Dendritic cell treated with granulocyte-macrophage colony-stimulating factor and Interleukin-4, amounts not matched to agents 40 ng/mL and 50 ng/mL, for 4 days (primary cell): Measurements from ENCODE around the gene MFNG.

Experiments
- H3K27ac Mint-ChIP-seq: one replicate; pipeline ENCODE4 v1.8.0; 2022; ENCODE audit warnings: mild to moderate bottlenecking, mixed read lengths
- H3K27me3 Mint-ChIP-seq: one replicate; pipeline ENCODE4 v1.8.0; 2022; ENCODE audit warnings: mild to moderate bottlenecking, mixed read lengths
- H3K36me3 Mint-ChIP-seq: one replicate; pipeline ENCODE4 v1.8.0; 2022; ENCODE audit warnings: low read depth, mixed read lengths
- H3K4me1 Mint-ChIP-seq: one replicate; pipeline ENCODE4 v1.8.0; 2022; ENCODE audit warnings: low read depth, mixed read lengths
- H3K4me3 Mint-ChIP-seq: one replicate; pipeline ENCODE4 v1.8.0; 2022; ENCODE audit warnings: mild to moderate bottlenecking, moderate library complexity, mixed read lengths
- H3K9me3 Mint-ChIP-seq: one replicate; pipeline ENCODE4 v1.8.0; 2022; ENCODE audit warnings: mixed read lengths
- intact Hi-C: fragments of 100-400 bp; cut with micrococcal nuclease; formaldehyde crosslinking; loops from one replicate; pipeline ENCODE4 v1.15.0; 2022

The MFNG gene

DNA sequence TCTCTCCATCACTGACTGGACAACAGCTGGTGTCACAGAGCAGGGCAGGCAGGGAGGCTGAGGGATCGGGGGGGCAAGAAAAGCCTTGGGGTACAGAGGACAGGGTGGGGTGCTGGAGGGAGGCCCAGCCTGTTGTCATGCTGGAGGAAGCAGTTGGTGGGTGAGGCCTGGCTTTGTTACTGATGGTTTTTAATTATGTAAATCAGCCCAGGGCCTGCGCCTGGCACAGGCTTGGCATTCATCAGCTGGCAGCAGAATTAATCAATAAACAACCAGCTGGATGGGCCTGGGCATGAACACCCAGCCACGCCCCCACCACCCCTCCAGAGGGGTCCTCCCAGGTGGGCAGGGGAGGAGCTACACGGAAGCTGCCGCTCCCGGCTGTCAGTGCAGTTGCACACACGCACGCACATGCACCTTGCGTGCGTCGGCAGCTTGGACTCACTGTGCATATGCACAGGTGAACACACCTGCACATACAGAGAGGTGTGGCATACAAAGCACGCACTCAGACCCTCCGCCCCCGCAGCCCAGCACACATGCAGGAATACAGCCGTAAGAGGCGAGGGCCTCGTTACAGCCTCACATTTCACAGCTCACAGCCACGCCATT is 37.6 kb downstream of the MFNG start:
- H3K27me3 Mint-ChIP-seq, result peaks cover 47% of the 10 kb centered on the region
- H3K27ac Mint-ChIP-seq, result no peak overlapping the region
- H3K4me1 Mint-ChIP-seq, result peaks cover 9% of the 10 kb centered on the region
- intact Hi-C loops, result no loop called here
- H3K36me3 Mint-ChIP-seq, result no peaks in the 10 kb centered on the region
- H3K4me3 Mint-ChIP-seq, result no peak overlapping the region
- H3K9me3 Mint-ChIP-seq, result no peaks in the 10 kb centered on the region

DNA sequence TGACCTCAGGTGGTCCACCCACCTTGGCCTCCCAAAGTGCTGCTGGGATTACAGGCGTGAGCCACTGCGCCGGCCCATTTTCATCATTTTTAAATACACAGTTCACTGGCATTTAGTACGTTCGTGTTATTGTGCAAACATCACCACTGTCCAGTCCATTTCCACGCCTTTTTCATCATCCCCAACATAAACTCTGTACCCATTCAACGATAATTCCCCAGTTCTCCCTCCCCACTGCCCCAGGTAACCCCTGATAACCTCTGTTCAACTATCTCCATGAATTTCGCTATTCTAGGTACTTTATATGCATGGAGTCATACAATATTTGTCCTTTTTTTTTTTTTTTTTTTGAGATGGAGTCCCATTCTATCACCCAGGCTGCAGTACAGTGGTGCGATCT is 40.7 kb downstream of the MFNG start:
- Mint-ChIP-seq H3K4me3 (no peak overlapping the region), H3K27ac (no peak overlapping the region), H3K27me3 (peaks cover 52% of the 10 kb centered on the region), H3K36me3 (no peaks in the 10 kb centered on the region), H3K9me3 (peaks cover 11% of the 10 kb centered on the region), H3K4me1 (peaks cover 20% of the 10 kb centered on the region)
- intact Hi-C loops, result no loop called here

DNA sequence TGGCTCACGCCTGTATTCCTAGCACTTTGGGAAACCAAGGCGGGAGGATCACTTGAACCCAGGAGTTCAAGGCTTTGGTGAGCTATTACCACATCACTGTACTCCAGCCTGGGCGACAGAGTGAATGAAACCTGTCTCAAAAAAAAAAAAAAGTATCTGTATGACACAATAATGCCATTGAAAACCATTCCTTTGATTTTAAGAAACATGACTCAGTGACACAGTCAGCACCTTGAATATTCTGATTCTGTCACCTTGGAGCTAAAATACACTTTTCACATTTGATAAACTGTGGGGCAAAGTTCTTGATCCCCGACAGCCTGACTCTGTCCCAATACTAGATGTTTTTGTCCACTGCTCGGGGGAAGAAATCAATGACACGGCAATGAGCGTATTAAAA is 42.2 kb downstream of the MFNG start:
- Mint-ChIP-seq H3K27ac (no peak overlapping the region), H3K9me3 (peaks cover 13% of the 10 kb centered on the region), H3K36me3 (no peaks in the 10 kb centered on the region), H3K4me1 (peaks cover 11% of the 10 kb centered on the region), H3K27me3 (peaks cover 53% of the 10 kb centered on the region), H3K4me3 (no peak overlapping the region)
- intact Hi-C loops, result no loop called here

DNA sequence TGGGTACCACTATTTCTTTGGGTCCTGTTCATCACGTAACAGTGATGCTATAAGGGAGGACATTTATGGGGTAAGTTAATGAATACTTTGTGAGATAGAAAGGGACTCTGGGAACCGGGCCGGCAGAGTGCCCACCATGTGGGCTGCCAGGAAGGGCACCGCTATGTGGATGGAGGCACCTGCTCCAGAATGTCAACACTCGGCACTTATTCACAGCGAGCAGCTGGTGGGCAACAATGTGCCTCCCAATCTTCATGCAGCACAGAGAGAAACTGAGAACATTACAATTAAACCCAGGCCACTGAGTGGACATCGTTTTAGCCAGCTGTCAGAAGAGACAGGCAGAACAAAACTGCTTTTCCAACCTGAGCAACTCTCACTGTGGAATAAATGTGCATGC is 43.1 kb downstream of the MFNG start:
- no peak overlapping the region for H3K4me3 Mint-ChIP-seq
- peaks cover 55% of the 10 kb centered on the region for H3K27me3 Mint-ChIP-seq
- peaks cover 13% of the 10 kb centered on the region for H3K9me3 Mint-ChIP-seq
- H3K27ac Mint-ChIP-seq, result no peak overlapping the region
- intact Hi-C loops, result no loop called here
- H3K36me3 Mint-ChIP-seq, result no peaks in the 10 kb centered on the region
- H3K4me1 Mint-ChIP-seq, result peaks cover 11% of the 10 kb centered on the region

DNA sequence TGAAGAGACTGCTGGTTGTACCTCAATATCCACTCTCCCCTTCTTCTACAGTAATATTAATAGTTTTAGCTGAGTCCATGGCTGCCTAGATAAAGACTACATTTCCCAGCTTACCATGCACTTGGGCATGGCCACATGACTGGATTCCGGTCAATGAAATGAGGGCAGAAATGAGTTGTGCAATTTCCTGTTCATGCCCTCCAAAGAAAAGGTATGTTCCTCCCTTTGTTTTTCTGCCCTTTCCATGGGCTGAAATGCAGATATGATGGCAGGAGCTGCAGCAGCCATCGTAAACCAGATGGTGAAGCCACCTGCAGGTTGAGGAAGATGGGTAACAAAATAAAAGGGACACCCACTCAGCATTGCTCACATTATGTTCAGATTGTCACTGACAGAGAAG is 43.6 kb downstream of the MFNG start:
- Mint-ChIP-seq H3K27me3 (peaks cover 53% of the 10 kb centered on the region), H3K27ac (no peak overlapping the region), H3K4me3 (no peak overlapping the region), H3K9me3 (peaks cover 13% of the 10 kb centered on the region), H3K4me1 (peaks cover 11% of the 10 kb centered on the region), H3K36me3 (no peaks in the 10 kb centered on the region)
- intact Hi-C loops, result no loop called here

DNA sequence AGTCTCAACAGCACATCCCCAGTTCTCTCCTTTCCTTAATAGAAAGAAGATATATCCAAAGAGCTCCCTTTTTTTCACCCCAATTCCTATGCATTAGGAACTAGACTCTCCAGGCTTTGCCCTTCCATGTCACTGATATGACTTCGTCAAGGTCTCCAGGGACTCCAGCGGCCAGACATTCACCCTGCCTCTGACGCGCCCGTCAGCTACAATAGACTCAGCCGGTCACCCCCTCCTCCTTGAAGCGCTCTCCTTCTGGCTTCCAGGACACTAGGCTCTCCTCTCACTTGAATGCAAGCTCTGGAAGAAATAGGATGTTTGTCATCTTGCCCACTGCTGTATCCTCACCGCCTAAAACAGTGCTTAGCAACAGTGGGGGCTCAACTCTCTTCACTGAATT is 44.0 kb downstream of the MFNG start:
- peaks cover 13% of the 10 kb centered on the region for H3K9me3 Mint-ChIP-seq
- no peaks in the 10 kb centered on the region for H3K36me3 Mint-ChIP-seq
- no peak overlapping the region for H3K4me3 Mint-ChIP-seq
- intact Hi-C loops, result no loop called here
- H3K27me3 Mint-ChIP-seq, result peaks cover 53% of the 10 kb centered on the region
- H3K4me1 Mint-ChIP-seq, result peaks cover 15% of the 10 kb centered on the region
- H3K27ac Mint-ChIP-seq, result no peak overlapping the region

DNA sequence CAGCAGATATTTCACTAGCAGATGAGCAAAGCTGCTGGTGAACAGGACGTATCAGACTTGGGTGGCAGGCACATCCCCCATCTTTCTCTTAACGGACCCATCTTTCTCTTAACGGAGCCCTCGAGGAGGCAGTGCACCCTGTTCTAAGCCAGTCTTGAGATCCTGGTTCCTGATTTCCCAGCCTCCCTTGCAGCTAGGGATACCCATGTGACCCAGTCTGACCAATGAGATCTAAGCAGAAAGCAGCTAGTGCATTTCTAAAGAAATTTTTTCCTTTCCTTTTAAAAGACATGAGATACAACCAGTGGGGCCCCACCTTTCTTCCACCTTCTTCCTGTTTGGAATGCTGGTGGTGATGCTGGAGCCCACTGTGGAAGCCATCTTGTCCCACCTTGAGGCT is 45.3 kb downstream of the MFNG start:
- Mint-ChIP-seq H3K36me3 (no peaks in the 10 kb centered on the region), H3K27ac (no peak overlapping the region), H3K4me3 (no peak overlapping the region), H3K4me1 (peaks cover 16% of the 10 kb centered on the region), H3K9me3 (peaks cover 13% of the 10 kb centered on the region), H3K27me3 (peaks cover 49% of the 10 kb centered on the region)
- intact Hi-C loops, result no loop called here

DNA sequence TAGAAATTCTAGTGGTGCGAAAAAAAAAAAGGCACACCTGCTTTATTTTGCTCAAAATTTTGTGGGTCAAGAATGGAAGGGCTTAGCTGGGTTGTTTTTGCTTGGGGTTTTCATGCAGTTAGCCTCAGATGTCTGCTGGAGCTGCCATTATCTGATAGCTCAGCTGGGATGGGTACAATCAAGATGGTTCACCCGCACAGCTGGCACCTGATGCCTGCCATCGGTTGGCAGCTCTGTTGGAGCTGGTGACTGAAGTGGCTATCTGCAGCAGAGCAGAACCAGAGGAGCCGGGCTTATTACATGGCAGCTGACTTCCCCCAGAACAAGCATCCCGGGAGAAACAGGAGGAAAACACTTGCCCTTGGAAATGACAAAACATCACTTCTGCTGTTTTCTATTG is 46.8 kb downstream of the MFNG start:
- Mint-ChIP-seq H3K36me3 (no peaks in the 10 kb centered on the region), H3K4me3 (no peak overlapping the region), H3K27me3 (peaks cover 54% of the 10 kb centered on the region), H3K27ac (no peak overlapping the region), H3K9me3 (peaks cover 13% of the 10 kb centered on the region), H3K4me1 (peaks cover 16% of the 10 kb centered on the region)
- intact Hi-C loops, result no loop called here

DNA sequence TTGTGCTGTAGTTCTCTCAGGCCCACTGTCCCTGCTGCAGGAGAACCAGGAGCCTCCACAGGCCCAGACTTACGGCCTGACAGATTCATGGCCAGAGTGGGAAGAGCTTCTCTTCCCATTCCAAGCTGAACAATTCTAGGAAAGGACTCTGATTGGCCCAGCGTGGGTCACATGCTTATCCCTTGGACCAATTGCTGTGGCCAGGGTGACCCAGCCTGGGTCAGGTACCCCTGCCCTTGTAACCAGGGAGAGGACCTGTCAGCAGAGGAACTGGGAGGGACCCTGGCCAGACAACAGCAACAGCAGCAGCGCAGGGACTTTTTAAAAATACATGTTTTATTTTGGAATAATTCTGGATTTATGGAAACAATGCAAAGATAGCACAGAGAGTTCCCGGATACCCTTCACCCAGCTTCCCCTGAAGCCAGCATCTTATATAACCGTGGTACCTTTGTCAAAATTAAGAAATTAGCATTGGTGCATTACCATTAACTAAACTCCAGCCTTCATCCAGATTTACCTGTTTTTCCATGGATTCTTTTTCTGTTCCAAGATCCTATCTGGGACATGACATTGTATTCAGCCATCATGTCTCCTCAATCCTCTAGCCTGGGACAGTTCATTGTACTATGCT is 50.1 kb downstream of the MFNG start:
- Mint-ChIP-seq H3K4me1 (peaks cover 22% of the 10 kb centered on the region), H3K9me3 (peaks cover 14% of the 10 kb centered on the region), H3K27me3 (peaks cover 60% of the 10 kb centered on the region), H3K36me3 (no peaks in the 10 kb centered on the region), H3K4me3 (no peak overlapping the region), H3K27ac (no peak overlapping the region)
- intact Hi-C loops, result no loop called here

DNA sequence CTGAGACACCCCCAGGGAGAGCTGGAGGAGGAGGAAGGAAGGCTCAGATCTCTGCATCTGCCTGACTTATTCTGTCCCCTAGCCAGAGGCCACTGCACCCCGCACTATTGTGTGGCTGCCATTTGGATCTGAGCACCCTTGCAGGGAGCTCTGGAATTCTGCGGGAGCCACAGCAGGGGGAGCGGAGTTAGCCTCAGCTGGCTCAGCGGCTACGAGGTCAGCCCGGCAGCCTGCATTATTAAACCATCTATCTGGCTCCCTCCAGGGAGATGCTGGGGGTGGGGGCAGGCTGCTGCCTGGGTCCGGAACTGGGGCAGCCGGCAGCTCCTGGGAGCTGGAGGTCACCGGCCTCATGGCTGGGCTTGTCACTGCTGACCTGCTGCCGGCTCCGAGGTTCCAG is 52.4 kb downstream of the MFNG start:
- H3K4me1 Mint-ChIP-seq, result peaks cover 34% of the 10 kb centered on the region
- peaks cover 6% of the 10 kb centered on the region for H3K9me3 Mint-ChIP-seq
- H3K4me3 Mint-ChIP-seq, result no peak overlapping the region
- intact Hi-C loops, result no loop called here
- no peak overlapping the region for H3K27ac Mint-ChIP-seq
- H3K27me3 Mint-ChIP-seq, result peaks cover 60% of the 10 kb centered on the region
- H3K36me3 Mint-ChIP-seq, result no peaks in the 10 kb centered on the region

DNA sequence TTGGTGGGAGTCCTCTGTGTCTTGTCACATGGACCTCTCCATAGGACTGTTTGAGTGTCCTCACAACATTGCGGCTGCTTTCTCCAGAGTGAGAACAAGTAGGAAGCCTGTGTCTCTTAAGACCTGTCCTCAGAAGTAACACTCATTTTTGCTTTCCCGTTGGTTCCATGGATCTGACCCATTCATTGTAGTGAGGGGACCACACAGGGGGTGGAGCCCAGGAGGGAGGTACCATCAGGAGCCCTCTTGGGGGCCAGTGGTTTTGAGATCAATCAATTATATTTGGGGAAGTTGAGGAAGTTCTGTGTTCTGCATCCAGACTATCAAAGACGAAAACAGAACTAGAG is 53.5 kb downstream of the MFNG start:
- H3K27me3 Mint-ChIP-seq, result peaks cover 62% of the 10 kb centered on the region
- H3K4me3 Mint-ChIP-seq, result no peak overlapping the region
- H3K27ac Mint-ChIP-seq, result no peak overlapping the region
- H3K4me1 Mint-ChIP-seq, result peaks cover 34% of the 10 kb centered on the region
- intact Hi-C loops, result no loop called here
- H3K36me3 Mint-ChIP-seq, result no peaks in the 10 kb centered on the region
- H3K9me3 Mint-ChIP-seq, result peaks cover 6% of the 10 kb centered on the region

DNA sequence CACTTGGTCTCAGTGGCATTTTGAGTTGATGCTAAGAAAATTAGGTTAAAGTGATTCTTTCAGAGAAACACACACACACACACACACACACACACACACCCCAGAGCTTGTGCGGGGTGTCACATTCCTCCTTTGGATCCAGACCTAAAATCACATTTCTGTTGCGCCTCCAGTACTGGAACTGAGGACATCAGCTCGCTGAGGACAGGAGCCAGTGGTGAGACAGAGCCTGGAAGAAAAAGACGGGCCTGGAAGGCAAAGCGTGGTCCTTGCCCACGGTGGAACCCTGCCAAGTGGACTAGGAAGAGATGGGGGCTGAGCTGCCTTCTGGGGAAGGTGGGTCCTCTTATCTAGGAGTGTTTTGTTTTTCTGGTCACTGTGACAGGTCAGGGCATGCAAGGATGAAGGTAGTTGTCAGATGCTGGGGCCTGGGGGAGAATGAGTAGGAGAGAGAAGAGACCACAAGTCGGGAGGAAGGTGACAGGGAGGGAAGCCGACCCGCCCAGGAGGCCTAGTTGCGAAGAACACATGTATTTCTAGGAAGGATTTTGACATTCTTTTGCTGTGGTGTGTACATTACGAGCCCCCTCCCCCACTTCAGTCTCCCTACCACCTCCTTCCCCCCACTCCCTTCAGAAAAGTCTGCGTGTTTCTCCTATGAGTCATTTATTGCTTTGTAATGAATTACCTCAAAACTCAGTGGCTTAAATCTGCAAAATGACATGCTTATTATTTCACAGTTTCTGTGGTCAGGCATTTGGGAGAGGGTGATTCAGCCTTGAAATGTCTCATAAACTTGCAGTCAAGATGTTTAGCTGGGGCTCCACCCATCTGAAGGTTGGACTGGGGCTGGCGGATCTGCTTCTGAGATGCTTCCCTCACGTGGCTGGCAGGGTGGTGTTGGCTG is 54.1 kb downstream of the MFNG start:
- peaks cover 34% of the 10 kb centered on the region for H3K4me1 Mint-ChIP-seq
- H3K36me3 Mint-ChIP-seq, result no peaks in the 10 kb centered on the region
- peaks cover 59% of the 10 kb centered on the region for H3K27me3 Mint-ChIP-seq
- H3K4me3 Mint-ChIP-seq, result no peak overlapping the region
- peaks cover 6% of the 10 kb centered on the region for H3K9me3 Mint-ChIP-seq
- intact Hi-C loops, result no loop called here
- H3K27ac Mint-ChIP-seq, result no peak overlapping the region

DNA sequence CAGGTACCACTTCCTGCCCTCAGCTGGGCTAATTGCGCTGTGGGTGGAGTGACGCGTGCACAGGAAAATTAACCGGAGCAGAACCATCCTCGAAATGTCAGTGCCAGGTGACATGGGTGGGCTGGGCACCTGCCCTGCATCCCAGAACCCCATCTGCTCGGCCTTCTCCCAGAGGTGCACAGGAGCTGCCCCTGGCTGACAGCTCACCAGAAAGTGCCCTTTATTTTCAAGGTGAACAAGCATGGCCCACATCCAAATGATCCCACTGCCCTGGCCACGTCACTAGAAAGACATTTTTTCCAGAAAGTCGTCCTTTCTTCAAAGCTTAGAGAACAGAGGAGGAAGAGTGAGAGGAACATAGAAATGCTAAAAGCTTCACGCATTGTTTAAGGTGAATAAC is 54.8 kb downstream of the MFNG start:
- intact Hi-C loops, result no loop called here
- Mint-ChIP-seq H3K36me3 (no peaks in the 10 kb centered on the region), H3K4me1 (peaks cover 36% of the 10 kb centered on the region), H3K27me3 (peaks cover 65% of the 10 kb centered on the region), H3K9me3 (peaks cover 6% of the 10 kb centered on the region), H3K4me3 (no peak overlapping the region), H3K27ac (no peak overlapping the region)

DNA sequence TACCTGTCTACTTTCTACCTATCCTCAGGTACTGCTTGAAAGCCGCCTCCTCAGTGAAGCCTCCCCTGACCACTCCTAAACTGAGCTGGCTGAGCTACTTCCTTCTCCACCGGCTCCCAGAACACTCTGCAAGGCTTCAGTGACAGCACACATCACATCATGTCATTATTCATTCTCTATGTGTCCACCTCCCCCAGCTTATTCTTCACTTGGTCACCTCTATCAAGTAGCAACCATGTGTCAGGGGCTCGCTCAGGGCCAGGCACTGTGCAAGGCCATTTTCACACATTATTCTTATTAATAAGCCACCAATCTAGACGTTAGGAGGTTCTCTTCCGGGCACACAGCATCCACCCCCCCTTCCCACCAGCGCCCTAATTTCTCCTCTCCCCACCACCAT is 55.2 kb downstream of the MFNG start:
- peaks cover 6% of the 10 kb centered on the region for H3K9me3 Mint-ChIP-seq
- H3K27ac Mint-ChIP-seq, result no peak overlapping the region
- H3K4me1 Mint-ChIP-seq, result peaks cover 36% of the 10 kb centered on the region
- intact Hi-C loops, result no loop called here
- H3K27me3 Mint-ChIP-seq, result peaks cover 70% of the 10 kb centered on the region
- no peaks in the 10 kb centered on the region for H3K36me3 Mint-ChIP-seq
- H3K4me3 Mint-ChIP-seq, result no peak overlapping the region
